Endothelial cell (in vitro differentiated cells): ENCODE results near the gene WWC2. TPM values are rescaled to one million over a fixed set of nuclear protein-coding genes. Genes with fewer than 3 reads are reported as not detected.

Experiments used
- DNase-seq: peaks from one replicate; pipeline ENCODE4 v3.0.0; 2021; ENCODE audit warnings: low spot score
- H3K27ac Mint-ChIP-seq: one replicate; pipeline ENCODE4 v1.8.0; 2021; ENCODE audit warnings: mixed read lengths, inconsistent platforms; ENCODE audit not compliant: unreplicated experiment
- H3K27me3 Mint-ChIP-seq: one replicate; pipeline ENCODE4 v1.8.0; 2021; ENCODE audit warnings: mild to moderate bottlenecking, moderate library complexity, mixed read lengths, inconsistent platforms; ENCODE audit not compliant: unreplicated experiment
- H3K36me3 Mint-ChIP-seq: one replicate; pipeline ENCODE4 v1.8.0; 2021; ENCODE audit warnings: mild to moderate bottlenecking, low read depth, mixed read lengths, inconsistent platforms; ENCODE audit not compliant: unreplicated experiment
- H3K4me1 Mint-ChIP-seq: one replicate; pipeline ENCODE4 v1.8.0; 2021; ENCODE audit warnings: mild to moderate bottlenecking, mixed read lengths, inconsistent platforms; ENCODE audit not compliant: unreplicated experiment
- H3K4me3 Mint-ChIP-seq: one replicate; pipeline ENCODE4 v1.8.0; 2021; ENCODE audit warnings: mild to moderate bottlenecking, mixed read lengths, inconsistent platforms; ENCODE audit not compliant: unreplicated experiment
- H3K9me3 Mint-ChIP-seq: one replicate; pipeline ENCODE4 v1.8.0; 2021; ENCODE audit warnings: mixed read lengths, inconsistent platforms; ENCODE audit not compliant: unreplicated experiment
- CTCF ChIP-seq: fragments of 200-600 bp; sonication (generic); IDR thresholded peaks from one replicate; pipeline ENCODE4 v1.5.0; 2021; ENCODE audit warnings: antibody characterized with exemption; ENCODE audit not compliant: unreplicated experiment
- total RNA-seq: library from RNA; stranded (reverse); fragmentation: NEBNext Ultra II Directional; extraction: Animal tissue kit (Norgen Biotek cat#: 25700); gene quantifications from one replicate; pipeline ENCODE4 v1.2.1, GENCODE V29; 2021; ENCODE audit not compliant: unreplicated experiment

Gene WWC2
- total RNA-seq, 1 donor from 2014 or later: 32.0 TPM

- Mint-ChIP-seq H3K36me3 (no peaks in the 10 kb centered on the region), H3K27me3 (peaks cover 3% of the 10 kb centered on the region), H3K27ac (peak overlapping the region; percentile 9), H3K4me1 (peaks cover 38% of the 10 kb centered on the region), H3K4me3 (no peak overlapping the region), H3K9me3 (no peaks in the 10 kb centered on the region)
- no peak for TF ChIP-seq CTCF
- no peak for DNase-seq
Observed at GRCh38 chr4:183195534-183195933, 96.5 kb downstream of the WWC2 start.

- no peaks in the 10 kb centered on the region for H3K36me3 Mint-ChIP-seq
- H3K9me3 Mint-ChIP-seq: no peaks in the 10 kb centered on the region
- H3K27me3 Mint-ChIP-seq: peaks cover 3% of the 10 kb centered on the region
- H3K27ac Mint-ChIP-seq: no peak overlapping the region
- no peak for TF ChIP-seq CTCF
- peaks cover 34% of the 10 kb centered on the region for H3K4me1 Mint-ChIP-seq
- DNase-seq: no peak
- H3K4me3 Mint-ChIP-seq: no peak overlapping the region
Observed at GRCh38 chr4:183197140-183197539, 98.1 kb downstream of the WWC2 start.

GRCh38 chr4:183200453-183200852, 101.4 kb downstream of the WWC2 start:
- Mint-ChIP-seq H3K4me3 (no peak overlapping the region), H3K4me1 (peaks cover 21% of the 10 kb centered on the region), H3K27ac (no peak overlapping the region), H3K27me3 (peaks cover 3% of the 10 kb centered on the region), H3K9me3 (no peaks in the 10 kb centered on the region), H3K36me3 (no peaks in the 10 kb centered on the region)
- no peak for DNase-seq
- no peak for TF ChIP-seq CTCF

- no peaks in the 10 kb centered on the region for H3K27me3 Mint-ChIP-seq
- H3K36me3 Mint-ChIP-seq: no peaks in the 10 kb centered on the region
- H3K4me3 Mint-ChIP-seq: no peak overlapping the region
- DNase-seq: no peak
- H3K9me3 Mint-ChIP-seq: no peaks in the 10 kb centered on the region
- H3K4me1 Mint-ChIP-seq: peaks cover 12% of the 10 kb centered on the region
- H3K27ac Mint-ChIP-seq: no peak overlapping the region
- TF ChIP-seq CTCF: no peak
Observed at GRCh38 chr4:183201331-183201730, 102.3 kb downstream of the WWC2 start.

- H3K4me3 Mint-ChIP-seq: no peak overlapping the region
- no peak for DNase-seq
- TF ChIP-seq CTCF: no peak
- H3K9me3 Mint-ChIP-seq: no peaks in the 10 kb centered on the region
- H3K4me1 Mint-ChIP-seq: peaks cover 4% of the 10 kb centered on the region
- no peaks in the 10 kb centered on the region for H3K27me3 Mint-ChIP-seq
- no peaks in the 10 kb centered on the region for H3K36me3 Mint-ChIP-seq
- no peak overlapping the region for H3K27ac Mint-ChIP-seq
Observed at GRCh38 chr4:183202523-183202922, 103.5 kb downstream of the WWC2 start.
